ENCODE results near the gene CFAP61. TPM values are rescaled to one million over a fixed set of nuclear protein-coding genes. Genes with fewer than 3 reads are reported as not detected.

The CFAP61 gene
- total RNA-seq, 1 experiment from 2014 or later: 0.61 TPM

DNA sequence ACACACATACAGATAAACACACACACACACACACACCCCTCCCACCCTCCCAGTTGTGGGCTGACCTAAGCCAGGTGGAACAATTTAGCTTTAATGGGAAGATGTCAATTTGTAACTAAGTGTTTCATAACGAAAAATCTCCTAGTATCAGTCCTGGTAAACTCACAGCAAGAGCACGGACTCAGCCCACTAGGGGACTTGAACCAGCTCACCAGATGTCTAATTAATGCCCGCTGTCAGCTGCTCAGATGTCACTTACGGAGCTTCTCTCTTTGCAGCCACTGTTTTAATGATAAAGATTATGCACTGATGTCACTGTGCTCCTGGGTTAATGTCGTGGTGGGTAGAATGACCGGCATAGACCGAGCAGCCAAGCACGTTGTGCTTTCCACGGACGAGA, 199.0 kb downstream of the CFAP61 start (continued):
- TF ChIP-seq, protein P1, sequence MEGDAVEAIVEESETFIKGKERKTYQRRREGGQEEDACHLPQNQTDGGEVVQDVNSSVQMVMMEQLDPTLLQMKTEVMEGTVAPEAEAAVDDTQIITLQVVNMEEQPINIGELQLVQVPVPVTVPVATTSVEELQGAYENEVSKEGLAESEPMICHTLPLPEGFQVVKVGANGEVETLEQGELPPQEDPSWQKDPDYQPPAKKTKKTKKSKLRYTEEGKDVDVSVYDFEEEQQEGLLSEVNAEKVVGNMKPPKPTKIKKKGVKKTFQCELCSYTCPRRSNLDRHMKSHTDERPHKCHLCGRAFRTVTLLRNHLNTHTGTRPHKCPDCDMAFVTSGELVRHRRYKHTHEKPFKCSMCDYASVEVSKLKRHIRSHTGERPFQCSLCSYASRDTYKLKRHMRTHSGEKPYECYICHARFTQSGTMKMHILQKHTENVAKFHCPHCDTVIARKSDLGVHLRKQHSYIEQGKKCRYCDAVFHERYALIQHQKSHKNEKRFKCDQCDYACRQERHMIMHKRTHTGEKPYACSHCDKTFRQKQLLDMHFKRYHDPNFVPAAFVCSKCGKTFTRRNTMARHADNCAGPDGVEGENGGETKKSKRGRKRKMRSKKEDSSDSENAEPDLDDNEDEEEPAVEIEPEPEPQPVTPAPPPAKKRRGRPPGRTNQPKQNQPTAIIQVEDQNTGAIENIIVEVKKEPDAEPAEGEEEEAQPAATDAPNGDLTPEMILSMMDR (IDR thresholded peaks at IDR 0.05): no peak
- TF ChIP-seq, protein P2, sequence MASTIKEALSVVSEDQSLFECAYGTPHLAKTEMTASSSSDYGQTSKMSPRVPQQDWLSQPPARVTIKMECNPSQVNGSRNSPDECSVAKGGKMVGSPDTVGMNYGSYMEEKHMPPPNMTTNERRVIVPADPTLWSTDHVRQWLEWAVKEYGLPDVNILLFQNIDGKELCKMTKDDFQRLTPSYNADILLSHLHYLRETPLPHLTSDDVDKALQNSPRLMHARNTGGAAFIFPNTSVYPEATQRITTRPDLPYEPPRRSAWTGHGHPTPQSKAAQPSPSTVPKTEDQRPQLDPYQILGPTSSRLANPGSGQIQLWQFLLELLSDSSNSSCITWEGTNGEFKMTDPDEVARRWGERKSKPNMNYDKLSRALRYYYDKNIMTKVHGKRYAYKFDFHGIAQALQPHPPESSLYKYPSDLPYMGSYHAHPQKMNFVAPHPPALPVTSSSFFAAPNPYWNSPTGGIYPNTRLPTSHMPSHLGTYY (CRISPR knock-in tag; IDR thresholded peaks at IDR 0.05): no peak

DNA sequence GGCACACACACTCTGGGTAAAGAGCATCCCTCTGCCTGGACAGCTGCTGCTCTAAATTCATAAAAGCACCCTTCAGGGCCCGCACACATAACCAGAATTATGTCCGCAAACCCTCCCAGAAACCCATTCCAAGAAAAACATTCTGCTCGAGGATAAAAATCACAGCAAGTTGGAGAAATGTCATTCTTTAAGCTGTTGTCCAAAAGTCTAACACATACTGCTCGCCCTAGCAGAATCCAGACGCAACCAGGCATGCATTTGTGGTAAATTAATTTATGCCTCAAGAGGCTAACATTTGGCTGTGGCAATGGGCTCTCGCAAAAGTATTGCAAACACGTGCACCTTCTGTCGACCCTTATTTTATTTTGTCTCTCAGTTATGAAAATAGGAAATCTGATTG, 199.5 kb downstream of the CFAP61 start:
- Mint-ChIP-seq H3K27ac (no peak overlapping the region), H3K4me3 (no peak overlapping the region), H3K27me3 (ENCODE audit: low read depth) (no peaks in the 10 kb centered on the region), H3K4me1 (peaks cover 6% of the 10 kb centered on the region), H3K36me3 (no peaks in the 10 kb centered on the region), H3K9me3 (peaks cover 5% of the 10 kb centered on the region; the same call in 1 of the 2 replicates)
- CTCF ChIA-PET: interaction anchor here (0.7 to 1.1 kb wide), 2 partner anchors 15 to 17 kb away, joined by 3 to 4 read pairs; no protein-coding TSS in a partner anchor
- POLR2A ChIA-PET: no interaction called here
- DNase-seq (ENCODE audit: low spot score): no peak
- TF ChIP-seq ZNF138 (CRISPR knock-in tag; conservative IDR thresholded peaks at IDR 0.05) (no peak), ZNF121 (CRISPR knock-in tag; IDR thresholded peaks at IDR 0.05) (no peak), NR2C2 (CRISPR knock-in tag; IDR thresholded peaks at IDR 0.05) (no peak), ZNF317 (CRISPR knock-in tag; IDR thresholded peaks at IDR 0.05; ENCODE audit: borderline replicate concordance, low read depth) (no peak), ESRRA (CRISPR knock-in tag; IDR thresholded peaks at IDR 0.05; ENCODE audit: borderline replicate concordance) (no peak), OVOL2 (CRISPR knock-in tag; IDR thresholded peaks at IDR 0.05; ENCODE audit: borderline replicate concordance) (no peak), CREM (CRISPR knock-in tag; IDR thresholded peaks at IDR 0.05) (no peak), ZNF396 (CRISPR knock-in tag; IDR thresholded peaks at IDR 0.05; ENCODE audit: borderline replicate concordance) (no peak), GABPB1 (CRISPR knock-in tag; IDR thresholded peaks at IDR 0.05) (no peak), FOXK1 (CRISPR knock-in tag; IDR thresholded peaks at IDR 0.05) (no peak), NR1H2 (CRISPR knock-in tag; IDR thresholded peaks at IDR 0.05) (no peak), MYBL2 (CRISPR knock-in tag; IDR thresholded peaks at IDR 0.05) (no peak)
- TF ChIP-seq, protein P3, sequence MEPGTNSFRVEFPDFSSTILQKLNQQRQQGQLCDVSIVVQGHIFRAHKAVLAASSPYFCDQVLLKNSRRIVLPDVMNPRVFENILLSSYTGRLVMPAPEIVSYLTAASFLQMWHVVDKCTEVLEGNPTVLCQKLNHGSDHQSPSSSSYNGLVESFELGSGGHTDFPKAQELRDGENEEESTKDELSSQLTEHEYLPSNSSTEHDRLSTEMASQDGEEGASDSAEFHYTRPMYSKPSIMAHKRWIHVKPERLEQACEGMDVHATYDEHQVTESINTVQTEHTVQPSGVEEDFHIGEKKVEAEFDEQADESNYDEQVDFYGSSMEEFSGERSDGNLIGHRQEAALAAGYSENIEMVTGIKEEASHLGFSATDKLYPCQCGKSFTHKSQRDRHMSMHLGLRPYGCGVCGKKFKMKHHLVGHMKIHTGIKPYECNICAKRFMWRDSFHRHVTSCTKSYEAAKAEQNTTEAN (CRISPR knock-in tag; IDR thresholded peaks at IDR 0.05): no peak
- TF ChIP-seq, protein P4, sequence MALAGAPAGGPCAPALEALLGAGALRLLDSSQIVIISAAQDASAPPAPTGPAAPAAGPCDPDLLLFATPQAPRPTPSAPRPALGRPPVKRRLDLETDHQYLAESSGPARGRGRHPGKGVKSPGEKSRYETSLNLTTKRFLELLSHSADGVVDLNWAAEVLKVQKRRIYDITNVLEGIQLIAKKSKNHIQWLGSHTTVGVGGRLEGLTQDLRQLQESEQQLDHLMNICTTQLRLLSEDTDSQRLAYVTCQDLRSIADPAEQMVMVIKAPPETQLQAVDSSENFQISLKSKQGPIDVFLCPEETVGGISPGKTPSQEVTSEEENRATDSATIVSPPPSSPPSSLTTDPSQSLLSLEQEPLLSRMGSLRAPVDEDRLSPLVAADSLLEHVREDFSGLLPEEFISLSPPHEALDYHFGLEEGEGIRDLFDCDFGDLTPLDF (CRISPR knock-in tag; IDR thresholded peaks at IDR 0.05): no peak
- TF ChIP-seq, protein P5, sequence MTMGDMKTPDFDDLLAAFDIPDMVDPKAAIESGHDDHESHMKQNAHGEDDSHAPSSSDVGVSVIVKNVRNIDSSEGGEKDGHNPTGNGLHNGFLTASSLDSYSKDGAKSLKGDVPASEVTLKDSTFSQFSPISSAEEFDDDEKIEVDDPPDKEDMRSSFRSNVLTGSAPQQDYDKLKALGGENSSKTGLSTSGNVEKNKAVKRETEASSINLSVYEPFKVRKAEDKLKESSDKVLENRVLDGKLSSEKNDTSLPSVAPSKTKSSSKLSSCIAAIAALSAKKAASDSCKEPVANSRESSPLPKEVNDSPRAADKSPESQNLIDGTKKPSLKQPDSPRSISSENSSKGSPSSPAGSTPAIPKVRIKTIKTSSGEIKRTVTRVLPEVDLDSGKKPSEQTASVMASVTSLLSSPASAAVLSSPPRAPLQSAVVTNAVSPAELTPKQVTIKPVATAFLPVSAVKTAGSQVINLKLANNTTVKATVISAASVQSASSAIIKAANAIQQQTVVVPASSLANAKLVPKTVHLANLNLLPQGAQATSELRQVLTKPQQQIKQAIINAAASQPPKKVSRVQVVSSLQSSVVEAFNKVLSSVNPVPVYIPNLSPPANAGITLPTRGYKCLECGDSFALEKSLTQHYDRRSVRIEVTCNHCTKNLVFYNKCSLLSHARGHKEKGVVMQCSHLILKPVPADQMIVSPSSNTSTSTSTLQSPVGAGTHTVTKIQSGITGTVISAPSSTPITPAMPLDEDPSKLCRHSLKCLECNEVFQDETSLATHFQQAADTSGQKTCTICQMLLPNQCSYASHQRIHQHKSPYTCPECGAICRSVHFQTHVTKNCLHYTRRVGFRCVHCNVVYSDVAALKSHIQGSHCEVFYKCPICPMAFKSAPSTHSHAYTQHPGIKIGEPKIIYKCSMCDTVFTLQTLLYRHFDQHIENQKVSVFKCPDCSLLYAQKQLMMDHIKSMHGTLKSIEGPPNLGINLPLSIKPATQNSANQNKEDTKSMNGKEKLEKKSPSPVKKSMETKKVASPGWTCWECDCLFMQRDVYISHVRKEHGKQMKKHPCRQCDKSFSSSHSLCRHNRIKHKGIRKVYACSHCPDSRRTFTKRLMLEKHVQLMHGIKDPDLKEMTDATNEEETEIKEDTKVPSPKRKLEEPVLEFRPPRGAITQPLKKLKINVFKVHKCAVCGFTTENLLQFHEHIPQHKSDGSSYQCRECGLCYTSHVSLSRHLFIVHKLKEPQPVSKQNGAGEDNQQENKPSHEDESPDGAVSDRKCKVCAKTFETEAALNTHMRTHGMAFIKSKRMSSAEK (CRISPR knock-in tag; IDR thresholded peaks at IDR 0.05; ENCODE audit: borderline replicate concordance): no peak
- TF ChIP-seq, protein P6, sequence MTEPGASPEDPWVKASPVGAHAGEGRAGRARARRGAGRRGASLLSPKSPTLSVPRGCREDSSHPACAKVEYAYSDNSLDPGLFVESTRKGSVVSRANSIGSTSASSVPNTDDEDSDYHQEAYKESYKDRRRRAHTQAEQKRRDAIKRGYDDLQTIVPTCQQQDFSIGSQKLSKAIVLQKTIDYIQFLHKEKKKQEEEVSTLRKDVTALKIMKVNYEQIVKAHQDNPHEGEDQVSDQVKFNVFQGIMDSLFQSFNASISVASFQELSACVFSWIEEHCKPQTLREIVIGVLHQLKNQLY (CRISPR knock-in tag; IDR thresholded peaks at IDR 0.05): no peak
- ATAC-seq: no peak
